GM18861 (cell line): ENCODE data around the gene RITA1.

ENCODE experiments used
- ATAC-seq: cut with Tn5 transposase; IDR thresholded peaks from one replicate; pipeline ENCODE4 v1.9.1; 2021; ENCODE audit not compliant: unreplicated experiment

RITA1 gene

DNA sequence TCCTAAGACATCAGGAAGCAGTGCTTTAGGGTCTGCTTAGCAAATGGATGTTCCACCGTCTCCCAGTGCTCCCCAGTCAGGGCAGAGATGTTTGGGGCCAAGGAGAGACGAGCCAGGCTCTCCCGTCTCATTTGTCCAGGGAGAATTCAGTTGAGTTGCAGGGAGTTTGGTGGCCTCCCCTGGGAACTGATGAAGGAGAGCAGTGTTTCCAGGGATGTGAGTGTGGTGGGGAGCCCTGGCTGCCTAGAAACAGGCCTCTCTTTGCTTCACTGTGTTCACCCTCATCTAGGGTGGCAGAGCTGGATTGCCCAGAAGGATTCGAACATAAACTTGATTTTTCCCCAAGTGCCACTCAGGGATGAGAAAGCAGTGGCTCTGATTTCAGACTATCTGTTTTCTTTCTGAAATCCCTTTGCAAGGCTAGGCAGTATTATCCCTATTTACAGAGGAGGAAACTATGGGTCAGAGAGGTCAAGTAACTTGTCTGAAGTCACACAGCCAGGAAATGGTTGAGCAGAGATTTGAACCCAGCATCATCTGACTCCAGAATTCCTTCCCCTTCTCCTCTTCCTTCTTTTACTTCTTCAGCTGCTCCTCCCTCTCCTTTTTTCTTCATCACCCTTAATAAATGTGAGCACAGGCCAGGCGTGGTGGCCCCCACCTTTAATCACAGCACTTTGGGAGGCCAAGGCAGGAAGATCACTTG, 42.3 kb downstream of the RITA1 start:
- no peak for ATAC-seq

DNA sequence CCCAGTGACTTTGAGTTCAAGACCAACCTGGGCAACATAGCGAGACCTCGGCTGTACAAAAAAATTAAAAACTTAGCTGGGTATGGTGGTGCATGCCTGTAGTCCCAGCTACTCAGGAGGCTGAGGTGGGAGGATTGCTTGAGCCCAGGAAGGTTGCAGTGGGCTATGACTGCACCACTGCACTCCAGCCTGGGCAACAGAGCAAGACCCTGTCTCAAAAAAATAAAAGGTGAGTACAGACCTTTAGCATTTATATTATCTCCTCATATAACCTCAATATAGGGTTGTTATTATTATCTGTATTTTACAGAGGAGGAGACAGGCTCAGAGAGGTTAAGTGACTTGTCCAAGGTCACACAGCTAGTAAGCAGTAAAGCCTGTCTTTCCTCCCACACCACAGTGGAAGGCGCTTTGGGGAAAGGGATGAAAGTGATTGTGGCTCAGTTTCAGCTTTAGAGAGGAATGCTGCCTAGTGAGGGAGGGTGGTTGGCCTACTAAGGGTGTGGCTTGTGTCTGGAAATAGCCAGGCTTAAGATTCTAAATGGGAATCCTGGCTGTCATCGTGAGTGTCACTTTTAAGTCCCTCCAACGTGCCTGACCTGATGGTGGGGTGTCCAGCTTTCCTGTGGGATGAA, 43.0 kb downstream of the RITA1 start:
- no peak for ATAC-seq

DNA sequence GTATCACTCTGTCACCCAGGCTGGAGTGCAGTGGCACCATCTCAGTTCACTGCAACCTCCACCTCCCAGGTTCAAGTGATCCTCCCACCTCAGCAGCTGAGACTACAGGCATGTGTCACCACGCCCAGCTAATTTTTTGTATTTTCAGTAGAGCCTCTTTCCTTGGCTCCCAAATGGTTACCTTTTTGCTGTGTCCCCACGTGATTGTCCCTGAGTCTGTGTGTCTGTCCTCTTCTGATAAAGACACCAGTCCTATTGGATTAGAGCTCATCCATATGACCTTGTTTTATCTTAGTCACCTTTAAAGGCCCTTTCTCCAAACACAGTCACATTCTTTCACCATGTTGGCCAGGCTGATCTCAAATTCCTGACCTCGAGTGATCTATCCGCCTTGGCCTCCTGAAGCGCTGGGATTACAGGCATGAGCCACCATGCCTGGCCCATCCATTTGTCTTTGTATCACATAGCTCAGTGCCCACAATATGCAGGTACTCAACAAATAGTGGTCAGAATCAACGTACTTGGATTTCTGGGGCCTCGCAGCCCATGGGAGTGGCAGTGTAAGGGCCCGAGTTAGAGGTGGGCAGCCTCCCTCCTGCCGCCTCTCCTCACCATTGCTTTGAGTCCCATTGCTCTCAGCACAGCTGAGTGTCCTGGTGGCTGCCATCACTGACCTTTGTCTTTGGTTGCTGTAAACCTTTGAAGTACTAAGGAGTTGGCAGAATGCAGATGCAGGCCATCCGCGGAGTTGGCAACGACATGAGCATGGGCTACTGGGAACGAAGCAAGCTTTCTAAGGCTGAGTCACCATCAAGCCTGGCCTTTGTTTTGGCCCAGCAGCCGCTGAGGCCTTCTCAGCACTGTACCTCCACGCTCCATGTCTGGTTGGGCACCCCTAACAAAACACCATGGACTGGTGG, 45.1 kb downstream of the RITA1 start:
- no peak for ATAC-seq

DNA sequence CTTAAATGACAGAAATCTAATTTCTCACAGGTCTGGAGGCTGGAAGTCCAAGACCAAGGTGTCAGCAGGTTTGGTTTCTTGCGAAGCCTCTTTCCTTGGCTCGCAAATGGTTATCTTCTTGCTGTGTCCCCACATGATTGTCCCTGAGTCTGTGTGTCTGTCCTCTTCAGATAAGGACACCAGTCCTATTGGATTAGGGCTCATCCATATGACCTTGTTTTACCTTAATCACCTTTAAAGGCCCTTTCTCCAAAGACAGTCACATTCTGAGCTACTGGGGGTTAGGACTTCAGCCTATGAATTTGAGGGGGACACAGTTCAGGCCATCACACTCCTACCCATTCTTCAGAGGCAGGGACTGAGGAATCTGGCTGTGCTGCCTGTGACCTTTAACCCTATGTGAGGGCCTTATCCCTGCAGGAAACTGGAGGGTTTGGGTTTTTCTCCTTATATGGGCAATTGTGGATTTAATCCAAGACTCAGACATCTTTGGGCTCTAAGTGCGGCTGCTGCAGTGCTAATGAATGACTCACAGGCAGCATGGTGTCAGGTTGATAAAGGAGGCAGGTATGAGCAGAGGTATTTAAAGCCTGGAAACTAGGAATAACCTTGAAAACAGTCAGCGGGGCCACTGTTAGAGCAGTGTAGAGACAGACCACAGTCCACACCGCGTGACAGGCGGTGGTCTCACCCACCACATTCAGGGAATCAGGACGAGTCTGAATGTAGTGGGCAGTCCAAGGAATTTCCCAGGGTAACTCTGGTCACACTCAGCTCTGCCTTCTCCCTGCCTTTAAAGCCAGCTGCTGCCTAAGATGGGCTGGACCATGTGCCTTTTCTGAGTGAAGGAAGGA, 45.9 kb downstream of the RITA1 start:
- no peak for ATAC-seq

DNA sequence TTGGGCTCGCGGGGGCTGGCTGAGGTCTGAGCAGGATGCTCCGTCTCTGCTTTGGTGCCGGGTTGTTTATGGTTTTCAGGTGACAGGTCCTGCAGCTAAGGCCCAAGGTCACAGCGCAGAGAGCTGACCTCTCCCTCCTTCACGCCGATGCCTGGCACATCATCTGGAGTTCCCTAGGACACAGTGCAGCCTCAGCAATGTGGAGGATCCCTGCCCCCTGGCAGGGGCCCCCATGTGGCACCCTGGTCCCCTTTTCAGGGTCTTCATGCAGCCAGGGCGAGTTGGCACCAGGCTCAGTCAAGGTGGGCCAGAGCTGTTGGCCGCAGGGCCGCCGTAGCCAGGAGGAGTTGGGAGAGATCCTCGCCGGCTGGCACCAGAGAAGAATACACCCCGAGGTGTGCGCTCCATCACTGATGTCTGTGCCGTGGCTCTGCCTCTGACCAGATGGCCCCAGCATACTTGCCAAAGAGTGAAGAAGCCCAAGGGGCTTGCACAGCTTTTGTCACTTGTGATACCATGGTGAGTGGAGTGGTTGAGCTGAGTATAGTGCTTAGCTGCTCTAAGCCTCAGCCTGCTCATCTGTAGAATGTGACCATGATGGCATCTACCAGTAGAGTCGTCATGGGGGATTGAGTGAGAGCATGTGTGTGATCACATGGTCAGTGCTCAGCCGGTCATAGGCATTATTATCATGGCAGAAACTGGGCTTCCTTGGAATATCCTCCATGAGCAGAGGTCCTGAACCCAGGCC, 46.7 kb downstream of the RITA1 start:
- no peak for ATAC-seq

DNA sequence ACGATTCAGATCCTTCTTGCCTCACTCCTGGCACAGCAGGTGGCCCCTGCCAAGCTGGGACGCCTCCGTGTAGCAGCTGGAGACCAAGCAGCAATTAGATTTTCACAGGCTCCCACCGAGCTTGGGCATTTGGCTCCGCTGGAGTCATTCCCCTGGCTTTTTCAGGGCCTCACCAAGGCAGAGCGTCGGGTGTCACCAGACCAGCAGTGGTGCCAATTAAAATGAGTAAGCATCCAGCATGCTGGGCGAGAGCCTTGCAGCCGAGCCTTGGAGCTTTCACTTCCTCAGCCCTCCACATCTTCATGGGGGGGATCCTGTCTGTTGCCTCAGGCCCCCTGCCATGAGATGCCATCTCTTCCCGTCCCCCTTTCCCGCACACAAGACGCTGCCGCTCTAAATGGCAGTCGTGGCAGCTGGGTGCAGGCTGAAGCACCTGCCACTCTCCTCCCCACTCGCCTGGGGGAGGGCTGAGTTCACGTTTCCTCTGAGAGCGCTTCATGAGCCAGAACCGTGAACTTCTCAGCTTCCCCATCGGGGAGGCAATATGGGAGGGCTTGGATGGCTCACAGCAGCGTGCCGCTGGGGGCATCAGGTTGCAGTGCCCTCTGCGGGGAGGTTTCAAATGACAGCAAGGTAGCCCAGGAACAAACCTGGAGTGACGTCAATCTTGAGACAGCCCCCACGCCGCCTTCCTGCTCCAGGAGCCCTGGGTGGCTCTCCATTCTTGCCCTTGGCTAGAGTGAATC, 47.5 kb downstream of the RITA1 start:
- ATAC-seq, result peak; percentile 51

DNA sequence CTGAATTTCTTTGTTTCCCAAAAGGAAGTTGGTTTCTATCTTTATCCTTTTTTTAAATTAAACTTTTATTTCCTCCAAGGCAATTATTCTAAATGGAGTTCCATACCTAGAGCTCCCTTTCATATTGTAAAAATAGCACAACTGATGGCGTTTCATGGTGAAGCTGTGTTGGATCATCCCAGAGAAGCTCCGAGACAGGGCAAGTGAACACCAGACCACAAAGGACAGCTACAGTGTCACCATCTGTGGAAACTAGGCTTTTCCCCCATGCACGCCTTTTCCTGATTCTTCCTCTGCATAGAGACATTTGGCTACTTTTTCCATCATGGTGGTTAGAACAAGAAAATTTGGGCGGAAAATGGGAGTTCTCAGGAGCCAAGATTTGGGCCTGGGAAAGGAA, 48.4 kb downstream of the RITA1 start:
- ATAC-seq, result no peak

DNA sequence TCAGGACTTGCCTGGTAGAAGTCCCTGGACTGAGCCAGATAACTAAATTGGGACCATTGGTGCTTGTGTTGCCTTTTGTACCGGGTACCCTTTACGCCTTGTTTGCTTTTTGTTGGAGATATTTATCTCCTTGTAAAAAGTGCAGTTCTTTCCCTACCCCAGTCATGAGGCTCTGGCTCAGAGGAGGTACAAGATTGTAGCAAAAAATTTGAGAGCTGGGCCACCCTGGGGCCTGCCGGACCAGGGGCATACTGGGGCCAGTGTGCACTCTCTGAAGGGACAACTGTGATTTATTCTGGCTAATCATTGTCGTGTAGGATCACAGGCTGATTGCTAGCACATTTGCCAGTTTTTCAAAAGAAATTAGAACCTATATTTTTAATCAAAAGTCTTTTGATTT, 49.0 kb downstream of the RITA1 start:
- no peak for ATAC-seq

DNA sequence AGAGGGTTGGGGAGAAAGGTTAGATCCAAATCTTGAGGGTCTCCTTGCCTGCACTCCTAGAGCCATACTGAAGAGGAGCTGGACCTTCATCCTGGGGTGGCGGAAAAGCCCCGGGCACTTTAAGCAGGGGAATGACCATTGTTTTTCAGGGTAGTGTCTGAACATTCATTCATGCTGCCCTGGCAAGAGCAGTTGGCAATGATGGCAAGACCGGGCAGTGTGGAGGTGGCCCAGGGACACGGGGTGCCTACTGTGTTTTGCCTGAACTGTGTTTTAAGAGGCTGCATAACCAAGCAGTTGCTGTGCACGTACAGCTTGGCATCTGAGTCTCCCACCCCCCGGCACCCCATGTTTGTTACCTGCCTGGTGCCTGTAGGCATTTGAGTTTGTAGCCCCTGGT, 50.5 kb downstream of the RITA1 start:
- ATAC-seq, result no peak

DNA sequence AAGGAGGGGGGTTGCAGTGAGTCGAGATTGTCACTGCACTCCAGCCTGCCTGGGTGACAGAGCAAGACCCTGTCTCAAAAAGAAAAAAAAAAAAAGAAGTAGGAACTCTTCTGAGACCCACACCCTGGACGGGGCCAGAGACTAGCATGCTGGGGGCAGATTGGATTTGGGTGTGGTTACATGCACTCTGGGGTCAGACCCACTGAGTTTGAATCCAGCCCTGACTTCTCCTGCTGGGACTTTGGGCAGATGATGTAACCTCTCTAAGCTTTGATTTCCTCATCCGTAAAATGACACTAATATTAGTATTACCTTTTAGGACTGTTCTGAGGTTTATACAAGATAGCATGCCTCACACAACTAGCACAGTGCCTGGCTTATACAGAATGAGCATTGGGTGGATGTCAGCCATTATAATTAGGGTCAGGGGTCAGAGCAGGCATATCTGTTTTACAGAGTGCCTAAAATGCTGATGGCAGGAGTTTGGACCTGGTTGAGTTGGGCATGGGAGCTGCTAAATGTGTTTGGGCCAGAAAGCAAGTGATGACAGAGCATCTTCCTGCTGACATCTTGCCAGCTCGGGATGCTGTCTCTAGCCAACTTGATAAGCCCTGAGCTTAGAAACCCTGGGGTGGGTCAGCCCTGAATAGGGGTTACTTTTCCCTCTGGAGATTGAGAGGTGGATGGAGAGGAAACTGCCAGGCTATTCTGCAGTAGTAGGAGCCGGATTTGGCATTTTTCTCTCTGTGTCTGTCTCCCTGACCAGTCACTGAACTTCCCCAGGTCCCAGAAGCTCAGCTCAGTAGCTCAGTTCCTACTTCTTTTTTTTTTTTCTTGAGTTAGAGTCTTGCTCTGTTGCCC, 51.2 kb downstream of the RITA1 start:
- no peak for ATAC-seq

DNA sequence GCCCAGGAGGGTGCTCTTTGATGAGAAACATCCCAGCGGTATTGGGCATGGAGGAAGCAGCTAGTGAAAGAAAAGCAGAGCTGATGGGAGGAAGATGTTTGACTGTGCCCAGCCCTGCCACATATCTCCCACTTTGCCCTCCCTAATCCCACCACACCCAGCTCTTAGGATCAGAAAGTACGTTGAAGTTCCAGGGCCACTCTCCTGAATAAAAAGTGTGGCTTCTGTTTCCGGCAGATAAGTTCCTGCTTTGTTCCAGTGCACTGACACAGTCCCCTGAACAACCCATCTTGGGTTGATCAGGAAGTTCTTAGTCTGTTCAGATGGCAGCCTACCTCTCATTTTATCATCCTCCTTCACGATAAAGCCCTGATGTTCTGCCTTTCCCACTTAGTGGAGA, 52.2 kb downstream of the RITA1 start:
- no peak for ATAC-seq

DNA sequence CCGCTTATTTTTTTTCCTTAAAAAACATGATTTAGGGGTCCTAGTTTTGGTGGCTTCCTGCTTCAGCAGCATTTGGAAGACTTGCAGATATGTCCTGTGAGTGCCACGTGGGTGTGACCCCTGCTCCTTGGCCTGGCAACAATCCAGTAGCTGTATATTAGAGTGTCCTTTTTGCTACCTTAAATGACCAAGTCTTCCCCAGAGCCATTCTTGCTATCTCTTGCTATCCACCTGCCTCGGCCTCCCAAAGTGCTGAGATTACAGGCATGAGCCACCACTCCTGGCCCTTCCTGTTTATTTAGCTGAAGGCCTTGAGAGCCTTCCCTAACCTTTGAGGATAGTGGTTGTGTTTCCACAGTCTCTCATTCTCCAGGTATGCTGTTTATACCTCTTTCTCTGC, 52.8 kb downstream of the RITA1 start:
- ATAC-seq, result no peak

DNA sequence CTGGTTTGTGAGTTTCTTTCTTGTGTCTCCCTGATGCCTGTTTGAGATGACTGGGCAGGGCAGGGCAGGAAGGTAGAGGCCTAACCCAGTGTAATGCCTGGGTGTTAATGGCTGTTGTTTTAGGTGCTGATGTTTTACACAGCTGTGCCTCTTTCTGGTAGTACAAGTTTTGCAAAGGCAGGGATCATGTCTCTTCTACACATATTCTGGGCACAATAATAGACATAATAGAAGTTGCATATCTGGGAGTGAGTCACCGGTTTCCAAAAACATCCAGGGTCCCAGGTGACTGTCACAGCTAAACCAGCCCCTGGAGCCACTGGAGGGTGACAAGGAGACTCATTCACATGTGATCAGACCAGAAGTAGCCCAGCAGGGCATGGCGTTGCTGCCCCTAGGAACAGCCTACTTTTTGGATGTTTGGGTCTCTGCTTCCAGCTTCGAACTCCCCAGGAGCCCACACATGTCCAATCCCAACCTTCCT, 53.8 kb downstream of the RITA1 start:
- no peak for ATAC-seq

DNA sequence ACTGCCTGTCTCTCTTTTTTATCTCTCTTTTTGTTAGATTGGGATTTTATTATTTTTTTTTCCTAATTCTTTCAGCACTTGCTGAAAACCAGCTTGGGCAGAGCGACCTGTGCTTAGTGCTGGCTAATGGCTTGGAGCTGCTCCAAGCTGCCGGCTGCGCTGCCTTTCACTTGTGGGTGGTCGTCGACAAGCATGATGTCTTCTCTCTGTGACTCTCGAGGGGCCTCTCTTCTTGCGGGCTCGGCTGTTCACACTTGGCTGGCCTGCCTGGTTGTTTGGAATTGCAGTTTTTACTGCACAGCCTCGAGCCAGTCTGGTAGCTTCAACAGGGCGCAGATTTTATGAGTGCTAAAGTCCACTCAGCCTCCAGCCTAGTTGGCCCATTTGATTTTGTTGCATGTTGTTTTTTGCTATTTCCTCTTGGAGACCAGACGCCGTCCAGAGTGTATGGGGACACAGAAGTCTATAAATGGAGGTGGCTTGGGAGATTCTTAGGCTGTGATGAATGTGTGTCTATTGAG, 54.4 kb downstream of the RITA1 start:
- peak; percentile 10 for ATAC-seq

DNA sequence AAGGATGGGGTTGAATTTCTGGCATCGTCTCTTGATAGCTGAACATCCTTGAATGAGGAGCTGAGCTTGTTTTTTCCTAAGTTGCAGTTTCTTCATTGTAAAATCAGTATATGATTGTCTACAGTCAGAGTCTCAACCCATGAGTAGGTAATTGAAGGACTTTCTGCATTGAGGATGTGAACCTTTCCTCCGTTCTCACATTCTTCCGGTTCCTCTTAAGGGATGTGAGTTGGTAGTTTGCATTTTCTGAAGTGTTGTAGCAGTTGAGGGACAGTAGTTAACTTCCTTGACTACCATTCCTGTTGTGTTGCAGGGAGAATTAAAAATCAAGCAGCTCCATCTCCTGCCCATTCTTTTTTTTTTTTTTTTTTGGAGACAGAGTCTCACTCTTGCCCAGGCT, 54.9 kb downstream of the RITA1 start:
- peak; percentile 50 for ATAC-seq

DNA sequence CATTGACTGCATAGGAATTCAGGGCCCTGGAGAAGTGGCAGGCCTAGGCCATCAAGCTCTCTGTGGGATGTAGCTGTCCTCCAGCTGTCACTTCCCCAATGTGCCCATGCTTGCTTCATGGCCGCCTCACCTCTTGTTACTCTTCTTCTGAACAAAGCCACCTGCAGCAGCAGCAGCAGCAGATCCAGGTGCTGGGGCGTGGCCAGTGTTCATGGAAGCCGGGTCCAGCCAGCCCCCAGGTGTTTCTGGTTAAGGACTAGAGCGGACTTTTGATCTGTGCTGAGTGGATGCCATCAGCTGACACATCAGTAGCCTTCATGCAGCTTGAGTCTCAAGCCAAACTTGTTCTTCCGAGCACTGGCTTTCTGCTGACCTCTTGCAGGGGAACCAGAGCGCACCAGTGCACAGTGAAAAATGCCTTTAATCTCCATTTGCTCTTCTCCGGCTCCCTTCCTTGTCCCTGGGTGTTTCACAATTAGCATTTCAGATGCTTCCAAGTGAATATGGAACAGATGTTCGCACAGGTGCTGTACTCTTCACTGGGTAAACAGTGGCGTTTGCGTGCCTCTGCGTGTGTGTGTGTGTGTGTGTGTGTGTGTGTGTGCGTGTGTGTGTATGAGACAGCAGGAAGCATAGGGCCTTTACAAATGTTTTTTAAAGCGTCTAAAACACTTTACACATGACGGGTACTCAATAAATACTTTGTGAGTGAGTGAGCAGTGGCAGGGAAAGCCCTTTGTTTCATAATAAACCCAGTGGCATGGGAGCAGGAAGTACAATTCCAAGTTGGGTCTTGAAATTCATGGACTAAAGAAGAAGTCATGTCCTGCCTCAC, 55.9 kb downstream of the RITA1 start:
- ATAC-seq, result no peak
